HG03442 (cell line): ENCODE results near the gene BMP5.

ENCODE experiments used
- ATAC-seq: cut with Tn5 transposase; IDR thresholded peaks from one replicate; pipeline ENCODE4 v1.9.1; 2021; ENCODE audit warnings: mild to moderate bottlenecking, moderate library complexity; ENCODE audit not compliant: unreplicated experiment

BMP5 gene

GRCh38 chr6:55818482-55818881 is 56.9 kb downstream of the BMP5 start:
- no peak for ATAC-seq

- no peak for ATAC-seq
These were observed 62.9 kb downstream of the BMP5 start for GRCh38 chr6:55812509-55812908.

- ATAC-seq, result no peak
These were observed 64.3 kb downstream of the BMP5 start for GRCh38 chr6:55811074-55811473.

- no peak for ATAC-seq
These were observed 73.1 kb downstream of the BMP5 start for GRCh38 chr6:55802259-55802658.

DNA sequence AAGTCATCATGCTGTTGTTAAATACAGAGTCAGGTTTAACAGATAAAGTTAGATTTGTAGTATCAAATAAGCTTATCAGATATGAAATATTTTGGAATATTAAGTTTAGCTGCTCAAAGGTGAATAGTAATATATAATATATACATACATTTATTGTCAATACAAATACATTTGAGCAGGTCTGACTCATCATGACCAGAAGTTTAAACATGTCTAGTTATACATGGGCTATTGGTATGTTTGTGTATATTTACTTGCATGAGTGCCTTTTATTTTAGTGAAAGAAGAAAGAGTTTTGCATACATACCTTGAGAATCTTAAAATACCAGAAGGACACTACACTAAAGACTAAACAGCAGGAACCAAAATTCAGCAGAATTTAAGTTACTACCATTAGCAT is 76.8 kb downstream of the BMP5 start:
- no peak for ATAC-seq

DNA sequence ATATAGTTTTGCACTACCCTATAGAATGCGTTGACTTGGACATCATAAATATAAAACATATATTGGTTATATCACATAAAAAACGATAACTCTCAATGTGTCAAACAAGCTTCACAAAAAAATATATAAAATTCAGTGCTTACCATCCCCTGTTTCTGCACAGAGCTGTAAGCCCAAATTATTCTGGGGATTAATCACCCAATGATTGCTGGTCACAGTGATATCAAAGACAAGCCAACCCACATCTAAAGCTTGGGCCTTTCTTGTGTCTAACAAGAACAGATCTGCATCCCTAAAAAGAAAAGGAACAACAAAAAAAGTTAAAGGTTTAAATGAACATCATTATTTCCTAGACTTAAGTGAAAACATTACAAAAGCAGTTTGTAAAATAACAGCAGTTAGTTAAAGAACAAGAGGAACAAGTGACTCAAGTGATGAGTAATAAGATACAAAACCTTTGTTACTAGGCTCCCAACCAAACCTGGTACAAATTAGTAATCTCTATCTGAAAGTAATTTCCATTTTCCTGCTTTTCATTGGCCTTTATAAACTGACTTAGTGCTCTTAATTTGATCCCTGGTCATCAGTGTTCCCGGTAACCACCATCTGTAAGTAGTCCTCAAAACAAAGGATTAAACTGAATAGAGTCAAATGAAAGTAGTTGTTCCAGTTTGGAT is 81.1 kb downstream of the BMP5 start:
- no peak for ATAC-seq

DNA sequence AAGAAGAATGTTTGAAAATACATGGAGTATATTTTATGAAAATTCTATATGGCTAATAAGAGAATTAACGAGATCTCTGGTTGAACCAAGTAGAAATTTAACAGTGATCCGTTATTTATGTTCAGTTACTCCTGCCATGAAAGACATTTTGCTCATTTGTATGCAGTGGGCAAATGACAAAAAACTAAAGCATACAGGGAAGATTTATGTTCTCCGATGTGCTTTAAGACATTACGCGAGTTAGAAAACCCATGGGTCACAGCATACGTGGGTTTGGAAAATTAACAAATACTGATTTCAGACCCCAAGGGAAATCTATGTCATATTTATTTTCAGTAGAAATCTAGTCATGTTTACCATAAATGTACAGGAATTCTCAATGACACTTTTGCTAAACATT is 90.1 kb downstream of the BMP5 start:
- ATAC-seq, result no peak

DNA sequence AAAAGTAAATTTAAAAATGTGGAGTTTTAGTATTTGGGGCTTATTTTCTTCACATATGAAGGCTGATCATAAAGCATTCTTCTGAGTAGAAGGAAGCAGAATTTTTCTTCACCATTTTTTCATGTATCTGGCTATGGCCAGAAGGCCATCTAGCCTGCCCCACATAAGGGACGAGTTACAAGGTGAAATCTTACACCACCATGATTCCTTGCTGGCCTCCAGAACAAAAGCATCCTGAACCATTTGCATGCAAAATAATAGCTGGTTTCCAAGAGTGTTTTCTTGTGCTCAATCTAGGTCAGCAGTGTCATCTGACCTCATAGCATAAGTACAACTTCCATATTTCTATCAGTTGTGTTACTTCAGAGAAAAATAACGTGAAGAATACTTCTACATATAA is 93.1 kb downstream of the BMP5 start:
- ATAC-seq, result no peak

- peak; percentile 52 for ATAC-seq
These were observed 96.7 kb downstream of the BMP5 start for GRCh38 chr6:55778705-55779104.

DNA sequence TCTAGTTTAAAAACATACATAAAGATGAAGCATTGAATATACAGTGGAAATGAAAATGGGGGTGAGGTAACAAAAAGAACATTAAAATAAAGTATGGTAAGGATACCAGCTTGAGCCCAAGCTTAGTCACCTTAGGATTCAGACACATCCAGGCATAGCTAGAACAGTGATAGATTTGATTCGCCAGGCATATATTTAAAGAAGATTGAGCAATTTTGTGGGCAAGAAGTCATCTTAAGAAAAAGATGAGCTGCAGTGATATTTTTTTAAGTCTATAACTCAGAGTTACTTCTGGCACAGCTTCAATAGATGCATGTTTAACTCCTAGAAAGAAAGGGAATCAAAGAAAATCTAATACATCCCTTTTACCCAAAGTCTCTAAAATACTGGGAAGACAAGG is 97.9 kb downstream of the BMP5 start:
- ATAC-seq, result no peak

DNA sequence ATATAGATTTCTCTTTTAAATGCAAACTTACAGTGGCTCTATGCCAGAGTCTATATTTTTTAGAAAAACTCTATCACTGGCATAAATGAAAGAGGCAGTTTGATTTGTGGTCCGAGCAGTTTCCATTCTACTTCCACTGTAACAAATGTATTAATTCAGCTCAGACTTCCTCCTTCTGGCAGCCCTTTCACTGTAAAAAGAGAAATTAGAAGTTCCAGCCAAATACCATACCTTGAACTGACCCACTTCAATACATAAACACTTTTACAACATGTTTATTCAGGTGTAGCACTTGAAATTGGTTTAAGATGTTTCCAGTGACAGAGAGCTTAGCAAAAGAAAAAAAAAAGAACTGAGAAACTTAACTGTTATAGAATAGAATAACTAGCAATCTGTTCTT is 99.3 kb downstream of the BMP5 start:
- ATAC-seq, result no peak

GRCh38 chr6:55775029-55775318 is 100.4 kb downstream of the BMP5 start:
- ATAC-seq, result no peak

GRCh38 chr6:55774286-55775028 is 100.9 kb downstream of the BMP5 start:
- no peak for ATAC-seq

GRCh38 chr6:55773620-55774216 is 101.7 kb downstream of the BMP5 start:
- no peak for ATAC-seq

- no peak for ATAC-seq
These were observed 102.7 kb downstream of the BMP5 start for GRCh38 chr6:55772730-55773129.

GRCh38 chr6:55759536-55759935 is 115.9 kb downstream of the BMP5 start:
- ATAC-seq, result no peak

DNA sequence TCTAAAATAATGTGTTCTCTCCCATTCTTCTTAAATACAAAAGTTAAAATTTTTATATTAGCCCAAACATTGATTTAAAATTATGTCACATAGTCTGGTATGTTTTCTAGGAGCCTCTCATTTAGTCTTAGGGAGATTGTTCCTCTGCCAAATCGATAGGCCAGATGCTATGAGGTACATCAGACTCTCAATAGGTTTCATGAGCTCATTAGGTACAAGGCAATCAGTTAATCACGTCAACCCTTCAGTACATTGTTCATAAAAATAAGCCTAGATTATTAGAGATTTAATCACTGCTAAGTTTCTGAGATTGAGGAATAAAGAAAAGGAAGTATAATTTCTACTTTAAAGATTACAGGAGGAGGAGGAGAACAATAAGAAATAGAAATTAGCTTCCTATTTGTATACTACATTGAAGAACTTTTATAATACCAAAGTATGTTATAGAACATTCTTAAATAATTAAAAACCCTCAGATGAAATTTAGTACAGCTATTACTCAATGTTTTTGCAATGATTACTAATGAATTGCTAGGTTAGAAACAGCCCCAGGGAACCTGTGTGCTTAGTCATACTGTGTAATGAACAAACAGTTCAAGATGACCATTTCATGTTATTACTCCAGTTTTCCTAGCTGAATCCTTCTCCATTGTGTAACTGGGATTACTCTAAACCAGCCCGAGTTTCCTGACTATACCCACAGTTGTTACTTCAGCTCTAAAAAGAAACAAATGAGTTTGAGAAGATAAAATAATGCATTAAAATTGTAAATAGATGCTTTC is 117.0 kb downstream of the BMP5 start:
- no peak for ATAC-seq

DNA sequence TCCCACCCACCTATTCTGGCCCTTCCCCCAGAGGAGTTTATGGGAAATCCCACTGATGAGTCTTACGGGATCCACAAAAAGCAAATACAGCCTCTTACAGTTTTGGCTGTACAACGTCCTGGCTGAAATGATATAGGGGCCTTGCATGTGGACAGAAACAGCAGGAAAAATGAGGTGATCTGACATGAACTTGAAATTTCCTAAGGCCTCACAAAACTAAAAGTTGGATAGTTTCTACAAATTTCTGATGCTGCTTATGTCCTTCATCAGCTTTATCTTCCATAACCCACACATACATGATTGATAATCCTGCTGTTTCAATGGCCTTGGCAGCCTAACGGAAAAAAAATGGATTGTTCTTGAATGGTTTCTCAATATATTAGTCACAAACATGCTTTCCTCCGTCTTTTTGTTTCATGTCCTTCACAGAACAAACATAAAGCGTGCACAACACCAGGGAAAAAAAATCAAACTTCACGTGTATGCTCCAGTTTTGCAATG is 118.8 kb downstream of the BMP5 start:
- ATAC-seq, result no peak

- ATAC-seq, result no peak
These were observed 126.5 kb downstream of the BMP5 start for GRCh38 chr6:55748880-55749279.

GRCh38 chr6:55746473-55746872 is 128.9 kb downstream of the BMP5 start:
- ATAC-seq, result no peak

GRCh38 chr6:55734256-55734655 is 141.1 kb downstream of the BMP5 start:
- ATAC-seq, result no peak

DNA sequence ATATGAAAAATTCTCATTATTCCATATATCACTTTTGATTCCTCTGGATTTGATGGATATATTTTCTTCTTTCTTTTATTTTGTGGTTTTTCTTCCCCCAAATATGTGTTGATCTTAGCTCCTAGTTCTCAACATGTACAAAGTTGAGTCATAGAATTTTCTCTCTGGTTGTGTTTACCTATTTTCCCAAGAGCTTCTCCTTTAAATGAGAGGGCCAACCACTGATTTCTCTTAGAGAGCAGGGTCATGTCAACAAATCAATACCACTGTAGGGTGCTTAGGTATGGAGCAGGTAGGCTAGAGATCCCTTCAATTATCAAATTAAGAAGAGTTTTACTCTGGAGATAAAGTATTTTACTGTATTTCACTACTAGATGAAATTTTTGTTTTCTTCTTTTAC is 145.7 kb downstream of the BMP5 start:
- ATAC-seq, result no peak
